ENCODE measurements around the gene FBXO30. TPM values are rescaled to one million over a fixed set of nuclear protein-coding genes. Genes with fewer than 3 reads are reported as not detected.

The FBXO30 gene
- total and polyA plus RNA-seq, 9 of the 15 experiments (the other 6 are each of a cell fraction or from before 2014, with no cell fraction given) = 3.6 to 12.8 (median 7.1) TPM

- TF ChIP-seq ZBTB17 (CRISPR knock-in tag; IDR thresholded peaks at IDR 0.05) (no peak), TEAD2 (tag; IDR thresholded peaks at IDR 0.05) (no peak), EGR1 (conservative IDR thresholded peaks at IDR 0.05) (no peak), ZNF780A (CRISPR knock-in tag; IDR thresholded peaks at IDR 0.05) (no peak), ARID3B (CRISPR knock-in tag; IDR thresholded peaks at IDR 0.05; ENCODE audit: borderline replicate concordance) (no peak), CREB3 (tag; conservative IDR thresholded peaks at IDR 0.05; ENCODE audit: low read depth) (no peak), ZNF639 (CRISPR knock-in tag; conservative IDR thresholded peaks at IDR 0.05 in 1 of 2, IDR thresholded peaks at IDR 0.05 in 1 of 2) (0 out of 4 replicates have a peak, but pooled peaks of 1 of the 2 experiments have one; percentile 30), SUPT5H (IDR thresholded peaks at IDR 0.05) (no peak), NUFIP1 (IDR thresholded peaks at IDR 0.05; ENCODE audit: partially characterized antibody) (no peak), RFX5 (IDR thresholded peaks at IDR 0.05; ENCODE audit: low read depth, low read length) (no peak), TCFL5 (CRISPR knock-in tag; conservative IDR thresholded peaks at IDR 0.05) (no peak), RERE (CRISPR knock-in tag; IDR thresholded peaks at IDR 0.05; ENCODE audit: borderline replicate concordance) (no peak), HSF4 (CRISPR knock-in tag; IDR thresholded peaks at IDR 0.05; ENCODE audit: borderline replicate concordance) (no peak), CTBP1 (IDR thresholded peaks at IDR 0.05; ENCODE audit: borderline replicate concordance) (no peak), KDM1A (IDR thresholded peaks at IDR 0.05) (peak in 1 of 2 experiments; percentile 41; a peak in 1 of 4 replicates), PREB (CRISPR knock-in tag; IDR thresholded peaks at IDR 0.05) (no peak), HDAC2 (IDR thresholded peaks at IDR 0.05) (no peak), SMARCC2 (IDR thresholded peaks at IDR 0.05; ENCODE audit: low read depth) (peak; percentile 71; the same call in 1 of the 2 replicates), ZNF764 (CRISPR knock-in tag; IDR thresholded peaks at IDR 0.05; ENCODE audit: low read depth) (no peak)
These were observed 26.9 kb downstream of the FBXO30 start (continued) for GRCh38 chr6:145787688-145788087.

All from K562 (cell line).